Nephron (organoid): Measurements from ENCODE around the gene HIP1.
"Not testable (repeated sequence)": the region's sequence is repeated elsewhere in the genome, so short reads cannot be mapped to it uniquely, and the experiment has no call there.

Experiments used
- H3K27ac Mint-ChIP-seq, 3 experiments: 2 replicates each; pipeline ENCODE4 v1.8.0; 2020; ENCODE audit warnings: mixed read lengths in 3 of 3, mild to moderate bottlenecking in 2 of 3, moderate library complexity in 1 of 3
- H3K27me3 Mint-ChIP-seq: 2 replicates; pipeline ENCODE4 v1.8.0; 2021; ENCODE audit warnings: low read depth, mild to moderate bottlenecking, moderate library complexity, mixed read lengths
- H3K36me3 Mint-ChIP-seq: 2 replicates; pipeline ENCODE4 v1.8.0; 2020; ENCODE audit warnings: low read depth, mixed read lengths
- H3K4me1 Mint-ChIP-seq: 2 replicates; pipeline ENCODE4 v1.8.0; 2020; ENCODE audit warnings: mixed read lengths
- H3K4me3 Mint-ChIP-seq, 3 experiments: 2 replicates each; pipeline ENCODE4 v1.8.0; 2020; ENCODE audit warnings: mild to moderate bottlenecking in 3 of 3, mixed read lengths in 3 of 3, moderate library complexity in 2 of 3
- H3K9me3 Mint-ChIP-seq: 2 replicates; pipeline ENCODE4 v1.8.0; 2020; ENCODE audit warnings: mixed read lengths
- TF ChIP-seq, protein P1 (sequence below), 3 experiments: fragments of 200-600 bp; sonication (generic); IDR thresholded peaks; one replicate each; pipeline ENCODE4 v1.5.0; 2021; ENCODE audit warnings: antibody characterized with exemption in 3 of 3; ENCODE audit not compliant: unreplicated experiment in 3 of 3

The HIP1 gene

DNA sequence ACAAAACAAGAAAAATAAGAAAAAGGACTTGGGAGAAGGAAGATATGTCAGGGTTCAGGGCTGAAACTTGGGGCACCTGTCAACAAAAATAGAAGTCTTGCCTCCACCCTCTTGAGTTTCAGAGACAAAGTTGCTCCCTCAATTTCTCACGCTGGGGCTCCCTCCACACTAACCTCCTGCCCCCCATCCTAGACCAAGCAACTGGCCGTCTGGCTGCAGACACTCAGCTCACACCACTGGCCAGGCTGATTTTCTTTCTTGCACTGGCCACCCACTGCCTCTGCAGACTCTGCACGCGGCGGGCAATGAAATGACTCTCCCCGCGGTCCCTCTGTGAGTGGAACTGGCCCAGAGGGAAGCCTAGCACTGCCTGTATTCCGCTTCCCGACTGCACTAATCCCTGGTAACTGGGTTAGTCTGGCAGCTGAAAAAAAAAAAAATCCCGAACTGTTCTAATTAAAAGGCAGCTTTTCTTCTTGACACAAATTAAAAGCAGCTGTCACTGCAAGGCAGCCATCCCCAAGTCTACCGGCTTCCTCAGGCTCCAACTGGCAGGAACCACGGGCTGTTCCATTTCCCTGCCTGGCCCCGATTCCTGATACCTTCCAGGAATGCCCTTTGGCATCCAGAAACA, 163.1 kb downstream of the HIP1 start:
- Mint-ChIP-seq H3K9me3 (no peaks in the 10 kb centered on the region), H3K4me1 (peaks cover 8% of the 10 kb centered on the region), H3K27me3 (no peaks in the 10 kb centered on the region), H3K27ac (no peak overlapping the region), H3K36me3 (peaks cover 42% of the 10 kb centered on the region), H3K4me3 (no peak overlapping the region)
- TF ChIP-seq, protein P1, sequence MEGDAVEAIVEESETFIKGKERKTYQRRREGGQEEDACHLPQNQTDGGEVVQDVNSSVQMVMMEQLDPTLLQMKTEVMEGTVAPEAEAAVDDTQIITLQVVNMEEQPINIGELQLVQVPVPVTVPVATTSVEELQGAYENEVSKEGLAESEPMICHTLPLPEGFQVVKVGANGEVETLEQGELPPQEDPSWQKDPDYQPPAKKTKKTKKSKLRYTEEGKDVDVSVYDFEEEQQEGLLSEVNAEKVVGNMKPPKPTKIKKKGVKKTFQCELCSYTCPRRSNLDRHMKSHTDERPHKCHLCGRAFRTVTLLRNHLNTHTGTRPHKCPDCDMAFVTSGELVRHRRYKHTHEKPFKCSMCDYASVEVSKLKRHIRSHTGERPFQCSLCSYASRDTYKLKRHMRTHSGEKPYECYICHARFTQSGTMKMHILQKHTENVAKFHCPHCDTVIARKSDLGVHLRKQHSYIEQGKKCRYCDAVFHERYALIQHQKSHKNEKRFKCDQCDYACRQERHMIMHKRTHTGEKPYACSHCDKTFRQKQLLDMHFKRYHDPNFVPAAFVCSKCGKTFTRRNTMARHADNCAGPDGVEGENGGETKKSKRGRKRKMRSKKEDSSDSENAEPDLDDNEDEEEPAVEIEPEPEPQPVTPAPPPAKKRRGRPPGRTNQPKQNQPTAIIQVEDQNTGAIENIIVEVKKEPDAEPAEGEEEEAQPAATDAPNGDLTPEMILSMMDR (IDR thresholded peaks at IDR 0.05; ENCODE audit: unreplicated experiment in 3 of 3), result no peak

GRCh38 chr7:75573477-75574019, 165.2 kb downstream of the HIP1 start:
- Mint-ChIP-seq H3K27ac (no peak overlapping the region), H3K27me3 (no peaks in the 10 kb centered on the region), H3K4me3 (no peak overlapping the region), H3K9me3 (no peaks in the 10 kb centered on the region), H3K4me1 (peaks cover 8% of the 10 kb centered on the region), H3K36me3 (peaks cover 34% of the 10 kb centered on the region)
- TF ChIP-seq, protein P1 (IDR thresholded peaks at IDR 0.05; ENCODE audit: unreplicated experiment in 3 of 3), result no peak

DNA sequence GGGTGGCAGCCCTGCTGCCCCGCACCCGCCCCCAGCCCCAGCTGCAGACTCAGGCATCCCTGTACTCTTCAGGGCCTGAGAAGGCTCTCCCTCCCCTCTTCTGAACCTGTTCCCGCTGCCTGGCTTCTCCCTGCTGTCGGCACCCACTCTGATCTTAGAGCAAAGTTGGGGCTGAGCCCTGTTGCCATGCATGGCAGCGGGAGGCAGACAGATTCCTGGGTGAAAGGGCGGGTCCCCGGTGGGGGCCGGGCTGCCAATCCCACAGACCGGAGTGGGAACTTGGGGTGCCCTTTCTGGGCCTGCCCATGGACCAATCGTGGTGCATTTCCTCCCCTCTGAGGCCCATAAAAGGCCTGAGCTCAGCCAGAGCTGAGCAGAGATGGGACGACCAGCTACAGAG, 165.9 kb downstream of the HIP1 start:
- Mint-ChIP-seq H3K4me3 (no peak overlapping the region), H3K27me3 (no peaks in the 10 kb centered on the region)
- TF ChIP-seq, protein P1 (IDR thresholded peaks at IDR 0.05; ENCODE audit: unreplicated experiment in 3 of 3), result no peak

DNA sequence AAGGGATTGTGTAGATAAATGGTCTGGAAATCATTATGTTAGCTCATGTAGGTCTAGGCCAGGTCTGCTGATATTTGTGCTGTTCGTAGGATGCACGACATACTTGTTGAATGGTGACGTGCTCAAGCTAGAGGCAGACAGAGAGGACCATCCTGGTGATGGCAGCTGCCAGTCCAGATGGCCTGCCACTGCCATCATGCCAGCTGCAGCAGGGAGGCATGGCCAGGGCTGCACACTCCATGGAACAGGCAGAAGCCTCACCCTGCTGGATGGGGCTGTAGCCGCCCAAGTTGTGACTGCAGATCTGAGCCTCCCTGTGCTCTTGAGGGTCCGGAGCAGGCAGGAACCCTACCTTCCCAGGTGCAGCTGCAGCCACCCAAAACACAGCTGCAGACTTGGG, 166.3 kb downstream of the HIP1 start:
- TF ChIP-seq, protein P1 (IDR thresholded peaks at IDR 0.05; ENCODE audit: unreplicated experiment in 3 of 3), result no peak
- peaks cover 39% of the 10 kb centered on the region for H3K36me3 Mint-ChIP-seq
- no peaks in the 10 kb centered on the region for H3K9me3 Mint-ChIP-seq
- H3K4me3 Mint-ChIP-seq, result no peak overlapping the region
- H3K4me1 Mint-ChIP-seq, result peaks cover 8% of the 10 kb centered on the region
- peak overlapping the region in 1 of 3 experiments; percentile 66 for H3K27ac Mint-ChIP-seq
- H3K27me3 Mint-ChIP-seq, result no peaks in the 10 kb centered on the region

More for the DNA sequence above, 165.9 kb downstream of the HIP1 start:
- Mint-ChIP-seq H3K9me3 (no peaks in the 10 kb centered on the region), H3K36me3 (peaks cover 38% of the 10 kb centered on the region), H3K4me1 (peaks cover 8% of the 10 kb centered on the region), H3K27ac (peak overlapping the region in 1 of 3 experiments; percentile 66)

DNA sequence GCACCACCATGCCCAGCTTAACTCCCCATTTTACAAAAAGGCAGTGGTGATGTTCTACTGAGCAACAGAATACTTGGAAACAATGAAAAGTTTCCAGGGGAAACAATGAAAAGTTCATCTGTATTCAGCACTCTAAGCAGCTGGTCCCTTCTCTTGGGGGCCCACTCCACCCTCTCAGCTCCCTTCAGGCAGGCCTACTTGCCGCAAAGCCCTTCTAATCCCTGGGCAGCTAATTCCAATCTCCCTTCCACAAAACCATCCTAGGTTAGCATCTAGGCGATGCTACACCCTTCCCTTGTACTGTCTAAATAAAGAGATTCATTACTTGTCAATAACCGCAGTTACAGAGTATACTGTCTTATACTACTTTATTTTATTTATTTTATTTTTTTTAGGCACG, 167.5 kb downstream of the HIP1 start:
- no peak overlapping the region for H3K4me3 Mint-ChIP-seq
- H3K36me3 Mint-ChIP-seq, result peaks cover 50% of the 10 kb centered on the region
- TF ChIP-seq, protein P1 (IDR thresholded peaks at IDR 0.05; ENCODE audit: unreplicated experiment in 3 of 3), result no peak
- H3K27ac Mint-ChIP-seq, result no peak overlapping the region
- no peaks in the 10 kb centered on the region for H3K9me3 Mint-ChIP-seq
- no peaks in the 10 kb centered on the region for H3K27me3 Mint-ChIP-seq
- H3K4me1 Mint-ChIP-seq, result peaks cover 8% of the 10 kb centered on the region

DNA sequence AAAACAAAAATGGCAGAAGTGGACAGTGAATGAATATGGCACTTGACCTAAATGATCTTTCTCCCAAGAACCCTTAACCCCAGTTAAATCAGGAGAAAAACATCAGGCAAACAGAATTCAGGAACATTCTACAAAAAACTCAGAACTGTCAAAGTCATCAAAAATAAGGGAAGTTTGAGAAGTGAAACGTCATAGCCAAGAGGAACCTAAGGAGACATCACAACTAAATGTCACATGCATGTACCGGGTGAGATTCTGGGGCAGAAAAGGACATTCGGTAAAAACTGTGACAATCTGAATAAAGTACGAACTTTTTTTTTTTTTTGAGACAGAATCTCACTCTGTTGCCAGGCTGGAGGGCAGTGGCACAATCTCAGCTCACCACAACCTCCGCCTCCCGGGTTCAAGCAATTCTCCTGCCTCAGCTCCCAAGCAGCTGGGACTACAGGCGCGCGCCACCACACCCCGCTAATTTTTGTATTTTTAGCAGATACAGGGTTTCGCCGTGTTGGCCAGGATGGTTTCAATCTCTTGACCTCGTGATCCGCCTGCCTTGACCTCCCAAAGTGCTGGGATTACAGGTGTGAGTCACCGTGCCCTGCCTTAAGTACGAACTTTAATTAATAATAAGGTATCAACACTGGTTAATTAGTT, 169.0 kb downstream of the HIP1 start:
- H3K27me3 Mint-ChIP-seq, H3K27ac Mint-ChIP-seq, H3K4me1 Mint-ChIP-seq, H3K9me3 Mint-ChIP-seq, H3K4me3 Mint-ChIP-seq: not testable (repeated sequence)
- H3K36me3 Mint-ChIP-seq, result peaks cover 53% of the 10 kb centered on the region
